ENCODE data around the gene ABCC10. TPM values are rescaled to one million over a fixed set of nuclear protein-coding genes. Genes with fewer than 3 reads are reported as not detected.

The ABCC10 gene
- polyA plus RNA-seq, 3 donors, result 7.6 to 32.8 (median 10.2) TPM

DNA sequence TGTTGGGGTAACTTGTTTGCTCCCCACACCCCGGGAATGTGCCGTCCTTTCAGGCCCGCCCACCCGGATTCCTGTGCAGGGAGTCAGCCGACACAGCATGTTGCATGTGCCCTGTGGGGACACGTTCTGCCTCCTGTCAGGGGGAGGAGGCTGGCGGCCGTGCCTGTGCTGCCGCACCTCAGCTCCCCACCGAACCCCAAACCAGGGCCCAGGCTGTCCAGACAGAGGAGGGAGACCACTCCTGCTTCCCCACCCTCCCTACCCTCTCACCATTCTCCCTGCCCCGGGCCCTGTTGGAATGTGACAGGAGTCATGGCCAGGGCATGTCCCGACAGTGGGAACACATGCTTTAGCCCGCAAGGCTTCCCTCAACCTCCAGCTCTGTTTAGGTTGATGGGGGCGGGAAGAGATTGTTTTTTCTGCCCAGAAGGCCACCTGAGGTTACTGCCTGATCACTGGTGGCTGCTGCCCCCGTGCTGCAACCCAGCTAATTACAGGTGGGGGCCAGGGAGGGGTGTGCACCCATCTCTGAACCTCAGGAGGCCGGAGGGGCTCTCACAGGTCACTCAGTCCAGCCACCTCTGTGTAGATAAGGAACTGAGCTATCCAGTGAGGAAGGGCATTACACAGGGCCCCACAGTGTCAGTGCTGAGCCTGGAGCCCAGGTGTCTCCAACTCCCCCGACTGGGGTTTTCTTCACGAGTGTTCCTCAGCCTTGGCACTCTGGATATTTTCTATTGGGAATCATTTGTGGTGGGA, 69.2 kb downstream of the ABCC10 start:
- Histone ChIP-seq H3K79me2 (ENCODE audit: insufficient read depth, low read length) (no peaks in the 10 kb centered on the region), H3K4me1 (ENCODE audit: control insufficient read depth in 1 of 2, insufficient read depth in 2 of 2, low read length in 2 of 2) (no peaks in the 10 kb centered on the region), H4K20me1 (ENCODE audit: insufficient read depth, low read length) (peaks cover 34% of the 10 kb centered on the region), H3K9me3 (replicated peaks in 1 of 2; ENCODE audit: control insufficient read depth in 1 of 2, insufficient read depth in 1 of 2, low read length in 2 of 2) (no peaks in the 10 kb centered on the region), H3K4me3 (replicated peaks in 1 of 3; ENCODE audit: low read depth in 2 of 3, low read length in 3 of 3) (no peak overlapping the region), H3K27me3 (ENCODE audit: control insufficient read depth in 2 of 2, insufficient read depth in 2 of 2, low read length in 2 of 2) (no peaks in the 10 kb centered on the region), H3K27ac (ENCODE audit: low read depth in 1 of 2, low read length in 2 of 2) (no peak overlapping the region), H2AFZ (ENCODE audit: insufficient read depth, low read depth, low read length, poor library complexity, severe bottlenecking) (no peak overlapping the region), H3K4me2 (replicated peaks; ENCODE audit: extremely low read depth, low read length, poor library complexity, severe bottlenecking) (no peak overlapping the region), H3K9ac (ENCODE audit: insufficient read depth, low read length, poor library complexity, severe bottlenecking) (no peak overlapping the region), H3K36me3 (replicated peaks in 1 of 2; ENCODE audit: control insufficient read depth in 1 of 2, insufficient read depth in 2 of 2, low read length in 2 of 2) (peaks cover 44 to 83% of the 10 kb centered on the region in 2 donors)
- Mint-ChIP-seq H3K27ac (peak overlapping the region in 2 of 7 donors; percentile 37 to 69), H3K9me3 (no peaks in the 10 kb centered on the region), H3K4me1 (peaks cover 8% of the 10 kb centered on the region), H3K4me3 (no peak overlapping the region), H3K27me3 (ENCODE audit: low read depth in 3 of 3) (peaks cover 0 to 4% (median 0%) of the 10 kb centered on the region in 3 donors), H3K36me3 (peaks cover 48 to 55% of the 10 kb centered on the region in 2 donors)
- intact Hi-C loops (cut with micrococcal nuclease), result no loop called here
- TF ChIP-seq, protein P1, sequence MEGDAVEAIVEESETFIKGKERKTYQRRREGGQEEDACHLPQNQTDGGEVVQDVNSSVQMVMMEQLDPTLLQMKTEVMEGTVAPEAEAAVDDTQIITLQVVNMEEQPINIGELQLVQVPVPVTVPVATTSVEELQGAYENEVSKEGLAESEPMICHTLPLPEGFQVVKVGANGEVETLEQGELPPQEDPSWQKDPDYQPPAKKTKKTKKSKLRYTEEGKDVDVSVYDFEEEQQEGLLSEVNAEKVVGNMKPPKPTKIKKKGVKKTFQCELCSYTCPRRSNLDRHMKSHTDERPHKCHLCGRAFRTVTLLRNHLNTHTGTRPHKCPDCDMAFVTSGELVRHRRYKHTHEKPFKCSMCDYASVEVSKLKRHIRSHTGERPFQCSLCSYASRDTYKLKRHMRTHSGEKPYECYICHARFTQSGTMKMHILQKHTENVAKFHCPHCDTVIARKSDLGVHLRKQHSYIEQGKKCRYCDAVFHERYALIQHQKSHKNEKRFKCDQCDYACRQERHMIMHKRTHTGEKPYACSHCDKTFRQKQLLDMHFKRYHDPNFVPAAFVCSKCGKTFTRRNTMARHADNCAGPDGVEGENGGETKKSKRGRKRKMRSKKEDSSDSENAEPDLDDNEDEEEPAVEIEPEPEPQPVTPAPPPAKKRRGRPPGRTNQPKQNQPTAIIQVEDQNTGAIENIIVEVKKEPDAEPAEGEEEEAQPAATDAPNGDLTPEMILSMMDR (IDR thresholded peaks at IDR 0.05), result no peak
- DNase-seq, result no peak
- WGBS (ENCODE audit: insufficient coverage), result 90% methylated on average over 6 of the region's 18 CpGs

DNA sequence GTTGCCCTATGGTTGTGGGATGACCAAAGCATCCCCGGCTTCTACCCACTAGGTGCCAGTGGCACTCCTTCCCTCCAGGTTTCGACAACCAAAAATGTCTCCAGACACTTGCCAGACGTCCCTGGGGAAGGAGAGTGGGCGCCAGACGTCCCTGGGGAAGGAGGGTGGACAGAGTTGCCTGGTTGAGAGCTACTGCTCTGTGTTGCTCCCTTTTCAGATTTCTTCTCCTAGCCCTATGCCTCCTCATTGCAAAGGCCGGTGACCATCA, 69.7 kb downstream of the ABCC10 start:
- Histone ChIP-seq H3K4me2 (replicated peaks; ENCODE audit: extremely low read depth, low read length, poor library complexity, severe bottlenecking) (no peak overlapping the region), H3K27ac (ENCODE audit: low read depth in 1 of 2, low read length in 2 of 2) (no peak overlapping the region), H2AFZ (ENCODE audit: insufficient read depth, low read depth, low read length, poor library complexity, severe bottlenecking) (no peak overlapping the region), H3K9me3 (replicated peaks in 1 of 2; ENCODE audit: control insufficient read depth in 1 of 2, insufficient read depth in 1 of 2, low read length in 2 of 2) (no peaks in the 10 kb centered on the region), H3K79me2 (ENCODE audit: insufficient read depth, low read length) (no peaks in the 10 kb centered on the region), H3K27me3 (ENCODE audit: control insufficient read depth in 2 of 2, insufficient read depth in 2 of 2, low read length in 2 of 2) (no peaks in the 10 kb centered on the region), H4K20me1 (ENCODE audit: insufficient read depth, low read length) (peaks cover 29% of the 10 kb centered on the region), H3K9ac (ENCODE audit: insufficient read depth, low read length, poor library complexity, severe bottlenecking) (no peak overlapping the region), H3K36me3 (replicated peaks in 1 of 2; ENCODE audit: control insufficient read depth in 1 of 2, insufficient read depth in 2 of 2, low read length in 2 of 2) (peaks cover 48 to 84% of the 10 kb centered on the region in 2 donors), H3K4me3 (replicated peaks in 1 of 3; ENCODE audit: low read depth in 2 of 3, low read length in 3 of 3) (no peak overlapping the region), H3K4me1 (ENCODE audit: control insufficient read depth in 1 of 2, insufficient read depth in 2 of 2, low read length in 2 of 2) (no peaks in the 10 kb centered on the region)
- Mint-ChIP-seq H3K27me3 (ENCODE audit: low read depth in 3 of 3) (peaks cover 0 to 4% (median 0%) of the 10 kb centered on the region in 3 donors), H3K9me3 (no peaks in the 10 kb centered on the region), H3K4me1 (peaks cover 8% of the 10 kb centered on the region), H3K36me3 (peaks cover 53 to 57% of the 10 kb centered on the region in 2 donors), H3K27ac (no peak overlapping the region), H3K4me3 (no peak overlapping the region)
- TF ChIP-seq, protein P1 (IDR thresholded peaks at IDR 0.05), result no peak
- no peak for DNase-seq
- intact Hi-C loops (cut with micrococcal nuclease), result no loop called here
- 100% methylated on average over 1 of the region's 6 CpGs for WGBS (ENCODE audit: insufficient coverage)
